Suprapubic skin (tissue), 4 donors: ENCODE data around the gene GNA14.

ENCODE experiments used
- EP300 ChIP-seq: sonication (generic); formaldehyde crosslinking; IDR thresholded peaks from one replicate; pipeline ENCODE4 v1.6.1; 2017; ENCODE audit warnings: antibody characterized with exemption
- POLR2A ChIP-seq, 2 donors: fragments of 450-650 bp; IDR thresholded peaks; one replicate each; pipeline ENCODE4 v1.6.1; 2017; ENCODE audit warnings: antibody characterized with exemption in 2 of 2, mild to moderate bottlenecking in 2 of 2, moderate library complexity in 2 of 2
- POLR2AphosphoS5 ChIP-seq, 3 donors: sonication (generic); formaldehyde crosslinking; IDR thresholded peaks; one replicate each; pipeline ENCODE4 v1.6.1; 2017; ENCODE audit warnings: antibody characterized with exemption in 3 of 3
- TF ChIP-seq, protein P1 (sequence below), 2 donors: fragments of 200-600 bp in 1 of 2; fragments of 450-650 bp in 1 of 2; sonication (generic) in 1 of 2; IDR thresholded peaks; one replicate each; pipeline ENCODE4 v1.5.1; 2016 to 2019; ENCODE audit warnings: antibody characterized with exemption in 2 of 2, mild to moderate bottlenecking in 1 of 2, moderate library complexity in 1 of 2

DNA sequence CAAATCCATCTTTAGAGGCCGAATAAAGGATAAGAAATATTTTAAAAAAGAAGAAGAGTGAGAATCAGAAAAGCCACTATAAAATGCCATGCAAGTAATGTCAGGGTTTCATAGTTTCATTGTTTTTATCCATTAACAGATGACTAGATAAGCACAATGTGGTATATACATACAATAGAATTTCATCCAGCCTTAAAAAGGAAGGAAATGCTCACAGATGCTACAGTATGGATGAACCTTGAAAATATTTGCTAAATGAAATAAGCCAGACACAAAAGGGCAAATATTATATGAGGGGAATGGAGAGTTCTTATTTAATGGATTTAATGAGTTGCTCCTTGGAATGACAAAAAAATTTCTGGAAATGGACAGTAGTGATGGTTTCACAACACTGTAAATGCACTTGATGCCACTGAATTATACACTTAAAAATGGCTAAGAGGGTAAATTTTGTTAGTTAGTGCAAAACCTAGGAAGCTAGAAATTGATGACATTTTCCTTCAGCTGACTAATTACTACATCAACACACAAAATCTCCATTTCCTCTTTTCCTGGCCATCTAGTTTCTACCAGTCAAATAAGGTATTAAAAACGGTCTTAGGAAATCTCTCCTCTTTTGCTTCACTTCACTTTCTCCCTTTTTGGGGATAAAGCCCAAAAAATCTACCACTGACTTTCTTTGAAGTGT is 86.6 kb downstream of the GNA14 start:
- TF ChIP-seq, protein P1, sequence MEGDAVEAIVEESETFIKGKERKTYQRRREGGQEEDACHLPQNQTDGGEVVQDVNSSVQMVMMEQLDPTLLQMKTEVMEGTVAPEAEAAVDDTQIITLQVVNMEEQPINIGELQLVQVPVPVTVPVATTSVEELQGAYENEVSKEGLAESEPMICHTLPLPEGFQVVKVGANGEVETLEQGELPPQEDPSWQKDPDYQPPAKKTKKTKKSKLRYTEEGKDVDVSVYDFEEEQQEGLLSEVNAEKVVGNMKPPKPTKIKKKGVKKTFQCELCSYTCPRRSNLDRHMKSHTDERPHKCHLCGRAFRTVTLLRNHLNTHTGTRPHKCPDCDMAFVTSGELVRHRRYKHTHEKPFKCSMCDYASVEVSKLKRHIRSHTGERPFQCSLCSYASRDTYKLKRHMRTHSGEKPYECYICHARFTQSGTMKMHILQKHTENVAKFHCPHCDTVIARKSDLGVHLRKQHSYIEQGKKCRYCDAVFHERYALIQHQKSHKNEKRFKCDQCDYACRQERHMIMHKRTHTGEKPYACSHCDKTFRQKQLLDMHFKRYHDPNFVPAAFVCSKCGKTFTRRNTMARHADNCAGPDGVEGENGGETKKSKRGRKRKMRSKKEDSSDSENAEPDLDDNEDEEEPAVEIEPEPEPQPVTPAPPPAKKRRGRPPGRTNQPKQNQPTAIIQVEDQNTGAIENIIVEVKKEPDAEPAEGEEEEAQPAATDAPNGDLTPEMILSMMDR (IDR thresholded peaks at IDR 0.05), result no peak
- TF ChIP-seq POLR2A (IDR thresholded peaks at IDR 0.05), result no peak
- TF ChIP-seq EP300, result no peak
- no peak for TF ChIP-seq POLR2AphosphoS5 (IDR thresholded peaks at IDR 0.05)
